ENCODE data around the gene POMC.

DNA sequence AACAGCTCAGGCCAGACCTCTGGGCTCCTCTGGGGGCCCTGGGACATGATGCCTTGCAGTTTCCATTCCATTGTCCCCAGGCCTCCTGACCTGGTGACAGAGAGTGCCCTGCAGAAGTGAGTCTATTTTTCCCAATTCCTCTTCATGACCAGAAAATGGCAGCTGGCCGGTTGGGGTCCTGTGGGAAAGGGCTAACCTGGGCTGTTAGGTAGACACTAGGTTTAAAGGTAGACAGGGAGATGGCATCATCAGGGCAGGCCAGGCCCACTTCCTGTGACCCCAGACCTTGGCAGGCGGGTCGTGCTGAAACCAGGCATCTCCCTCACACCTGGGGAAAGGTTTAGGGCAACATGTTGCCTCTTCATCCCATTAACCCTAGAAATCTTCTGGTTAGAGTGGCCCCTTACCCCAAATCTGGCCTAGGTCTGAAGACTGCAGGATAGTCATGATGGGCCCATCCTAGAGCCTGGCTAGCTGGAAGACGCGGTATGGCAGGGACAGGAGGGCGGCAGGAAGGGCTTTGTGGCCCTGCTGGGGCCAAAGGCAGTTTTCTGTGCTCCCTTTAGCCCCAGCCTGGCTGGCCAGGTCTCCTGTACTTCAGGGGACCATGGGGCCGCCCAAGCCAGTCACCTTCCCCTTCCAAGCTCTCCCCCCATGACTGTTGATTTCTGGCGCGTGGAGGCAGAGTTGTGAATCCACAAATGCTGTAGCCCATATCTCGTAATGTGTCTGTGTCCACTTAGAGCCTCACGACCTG is 10.1 kb downstream of the POMC start:
- TF ChIP-seq, protein P1, sequence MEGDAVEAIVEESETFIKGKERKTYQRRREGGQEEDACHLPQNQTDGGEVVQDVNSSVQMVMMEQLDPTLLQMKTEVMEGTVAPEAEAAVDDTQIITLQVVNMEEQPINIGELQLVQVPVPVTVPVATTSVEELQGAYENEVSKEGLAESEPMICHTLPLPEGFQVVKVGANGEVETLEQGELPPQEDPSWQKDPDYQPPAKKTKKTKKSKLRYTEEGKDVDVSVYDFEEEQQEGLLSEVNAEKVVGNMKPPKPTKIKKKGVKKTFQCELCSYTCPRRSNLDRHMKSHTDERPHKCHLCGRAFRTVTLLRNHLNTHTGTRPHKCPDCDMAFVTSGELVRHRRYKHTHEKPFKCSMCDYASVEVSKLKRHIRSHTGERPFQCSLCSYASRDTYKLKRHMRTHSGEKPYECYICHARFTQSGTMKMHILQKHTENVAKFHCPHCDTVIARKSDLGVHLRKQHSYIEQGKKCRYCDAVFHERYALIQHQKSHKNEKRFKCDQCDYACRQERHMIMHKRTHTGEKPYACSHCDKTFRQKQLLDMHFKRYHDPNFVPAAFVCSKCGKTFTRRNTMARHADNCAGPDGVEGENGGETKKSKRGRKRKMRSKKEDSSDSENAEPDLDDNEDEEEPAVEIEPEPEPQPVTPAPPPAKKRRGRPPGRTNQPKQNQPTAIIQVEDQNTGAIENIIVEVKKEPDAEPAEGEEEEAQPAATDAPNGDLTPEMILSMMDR (IDR thresholded peaks at IDR 0.05): no peak
- TF ChIP-seq EZH2 (IDR thresholded peaks at IDR 0.05): no peak

Data from neural progenitor cell (in vitro differentiated cells).